Adipose tissue (tissue), 3 donors: Measurements from ENCODE around the gene SYDE2. TPM values are rescaled to one million over a fixed set of nuclear protein-coding genes. Genes with fewer than 3 reads are reported as not detected.
"Not testable (repeated sequence)": the region's sequence is repeated elsewhere in the genome, so short reads cannot be mapped to it uniquely, and the experiment has no call there.

Experiments used
- H3K27ac ChIP-seq: one replicate; pipeline ENCODE4 v1.5.1; 2013; ENCODE audit warnings: low read depth, low read length
- WGBS, 3 donors: extraction: QIAGEN DNeasy Blood & Tissue Kit; methylation state at CpG; one replicate each; pipeline ENCODE4 v1.1.7; 2013; 5-methylcytosine and 5-hydroxymethylcytosine counted together
- polyA plus RNA-seq, 3 donors: library from polyadenylated mRNA; stranded (reverse); fragments of 200-250 nt; gene quantifications; one replicate each; pipeline ENCODE4 v1.2.3, GENCODE V29; 2013
- donor health status: healthy with polysubstance abuse.
- donor health status: Bipolar disorder and iron deficiency.
- donor health status: healthy.

SYDE2 gene
- polyA plus RNA-seq, 3 donors = 0.90 to 1.8 (median 1.1) TPM

DNA sequence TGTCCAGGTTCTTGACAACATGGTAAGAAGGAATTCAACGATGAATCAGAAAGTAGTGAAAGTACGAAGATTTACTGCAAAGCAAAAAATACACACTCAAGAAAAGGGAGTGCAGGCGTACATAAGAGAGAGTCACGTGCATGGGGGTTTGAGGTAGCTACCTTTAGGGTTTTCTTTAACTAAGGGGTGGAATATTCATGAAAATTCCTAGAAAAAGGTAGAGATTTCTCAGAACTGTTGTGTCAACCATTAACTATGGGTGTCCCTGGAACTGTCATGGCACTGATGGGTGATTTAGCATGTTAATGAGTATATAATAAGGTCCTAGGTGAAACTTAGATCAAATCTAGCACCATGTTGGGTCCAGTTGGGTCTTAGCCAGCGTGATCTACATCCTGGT is 22.5 kb upstream of the SYDE2 start:
- 58 to 68% (median 67%) methylated on average over 5 of the region's 5 CpGs for WGBS, 3 donors
- no peak overlapping the region for H3K27ac ChIP-seq

DNA sequence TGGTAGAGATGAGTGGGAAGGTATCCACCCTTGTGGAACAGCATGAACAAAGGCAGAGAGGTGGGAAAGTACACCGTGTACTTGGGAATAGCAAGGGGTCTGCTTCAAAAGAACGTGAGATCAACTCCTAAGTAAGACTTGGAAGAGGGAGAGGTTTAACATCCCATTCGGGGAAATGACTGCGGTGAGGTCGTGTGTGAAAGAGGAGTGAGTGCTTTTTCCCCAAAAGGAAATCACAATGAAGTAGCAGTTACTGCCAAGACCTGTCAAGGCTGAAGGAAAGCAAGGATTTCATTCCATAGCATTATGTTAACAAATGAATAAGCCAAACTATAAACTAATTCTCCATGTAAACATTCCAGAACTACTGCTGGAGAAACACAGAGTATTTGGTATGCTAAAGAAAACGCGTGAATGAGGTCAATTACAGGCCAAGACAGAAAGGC is 20.0 kb upstream of the SYDE2 start:
- H3K27ac ChIP-seq = no peak overlapping the region
- WGBS, 3 donors = 50 to 53% (median 50%) methylated on average over 7 of the region's 7 CpGs

DNA sequence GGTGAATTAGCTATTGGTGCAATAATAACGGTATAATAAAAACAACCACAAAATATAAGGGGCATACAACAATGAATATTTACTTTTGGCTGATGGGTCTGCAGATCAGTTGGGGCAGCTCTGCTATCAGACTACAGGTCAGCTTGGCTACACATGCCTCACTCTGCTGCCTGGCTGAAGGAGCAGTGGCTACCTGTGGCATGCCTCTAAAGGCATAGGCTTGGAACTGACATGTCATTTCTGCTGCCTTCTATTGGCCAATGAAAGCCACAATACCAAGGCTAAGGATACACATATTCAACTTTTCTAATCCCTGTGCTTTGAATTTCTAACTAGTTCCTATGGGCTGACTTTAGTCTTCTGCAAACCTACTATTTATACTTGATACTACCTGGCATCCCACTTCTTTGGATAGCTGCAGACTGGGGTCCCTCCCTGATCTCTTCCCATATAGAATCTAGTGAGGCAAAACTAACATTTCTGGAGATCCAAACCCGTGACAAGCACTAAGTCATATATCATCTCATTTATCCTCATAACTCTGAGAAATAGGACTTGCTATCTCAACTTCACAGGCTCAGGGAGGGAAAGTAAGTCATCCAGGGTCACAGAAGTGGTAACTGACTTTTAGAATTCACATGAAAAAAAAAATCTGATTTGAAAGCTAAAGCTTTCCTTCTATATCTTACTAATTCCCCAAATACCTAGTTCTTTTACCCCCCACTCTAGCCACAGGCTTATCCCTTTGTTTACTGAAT is 19.2 kb upstream of the SYDE2 start:
- H3K27ac ChIP-seq = no peak overlapping the region
- WGBS, 3 donors = 86 to 94% (median 88%) methylated on average over 2 of the region's 2 CpGs

DNA sequence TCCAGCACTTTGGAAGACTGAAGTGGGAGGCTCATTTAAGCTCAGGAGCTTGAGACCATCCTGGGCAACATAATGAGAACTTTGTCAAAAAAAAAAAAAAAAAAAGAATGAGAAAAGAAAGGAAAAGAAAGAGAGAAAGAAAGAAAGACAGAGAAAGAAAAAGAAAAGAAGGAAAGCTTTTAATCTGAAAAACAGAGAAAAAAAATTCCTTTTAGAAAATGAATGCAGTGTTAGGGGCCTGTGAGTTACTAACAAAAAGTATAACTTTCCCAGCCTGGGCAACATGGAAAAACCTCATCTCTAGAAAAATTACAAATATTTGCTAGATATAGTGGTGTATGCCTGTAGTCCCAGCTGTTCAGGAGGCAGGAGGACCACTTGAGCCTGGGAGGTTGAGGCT is 15.9 kb upstream of the SYDE2 start:
- H3K27ac ChIP-seq = no peak overlapping the region

DNA sequence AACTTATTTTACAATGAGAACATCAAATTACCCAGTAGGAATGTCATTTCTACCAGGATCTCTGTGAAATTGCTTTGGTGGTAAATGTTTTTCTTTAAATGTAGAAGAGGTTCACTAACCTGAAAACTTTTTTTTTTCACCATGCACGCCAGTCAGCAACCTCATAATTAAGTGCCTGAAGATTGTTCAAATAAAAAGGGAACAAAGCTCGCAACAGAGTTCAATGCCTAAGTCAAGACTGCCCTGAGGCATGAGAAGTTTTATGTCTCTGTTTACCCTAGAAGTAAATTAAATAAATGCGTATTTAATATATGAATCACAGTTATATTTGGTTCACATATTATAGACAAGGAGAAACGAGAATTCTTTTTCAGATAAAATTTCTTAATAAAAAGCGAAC is 13.8 kb upstream of the SYDE2 start:
- H3K27ac ChIP-seq = no peak overlapping the region
- WGBS, 3 donors = 64 to 90% (median 80%) methylated on average over 5 of the region's 5 CpGs

DNA sequence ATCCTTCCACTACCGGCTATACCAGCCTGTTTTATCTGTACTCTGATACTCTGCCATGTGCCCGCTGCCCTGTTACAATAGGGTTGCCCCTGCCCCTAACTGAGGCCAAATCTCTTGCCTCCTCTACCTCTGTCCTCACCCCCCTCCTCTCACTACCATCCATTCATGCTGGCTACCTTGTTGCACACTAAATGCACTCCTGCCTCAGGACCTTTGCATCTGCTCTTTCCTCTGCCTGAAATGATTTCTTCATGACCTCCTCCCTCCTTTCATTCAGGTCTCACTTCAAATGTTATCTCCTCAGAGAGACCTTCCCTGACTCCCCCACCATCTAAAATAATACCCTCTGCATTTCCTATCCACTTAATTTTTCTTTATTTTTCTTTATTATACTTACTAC is 7.7 kb upstream of the SYDE2 start:
- H3K27ac ChIP-seq = no peak overlapping the region
- 58 to 93% (median 79%) methylated on average over 2 of the region's 2 CpGs for WGBS, 3 donors

DNA sequence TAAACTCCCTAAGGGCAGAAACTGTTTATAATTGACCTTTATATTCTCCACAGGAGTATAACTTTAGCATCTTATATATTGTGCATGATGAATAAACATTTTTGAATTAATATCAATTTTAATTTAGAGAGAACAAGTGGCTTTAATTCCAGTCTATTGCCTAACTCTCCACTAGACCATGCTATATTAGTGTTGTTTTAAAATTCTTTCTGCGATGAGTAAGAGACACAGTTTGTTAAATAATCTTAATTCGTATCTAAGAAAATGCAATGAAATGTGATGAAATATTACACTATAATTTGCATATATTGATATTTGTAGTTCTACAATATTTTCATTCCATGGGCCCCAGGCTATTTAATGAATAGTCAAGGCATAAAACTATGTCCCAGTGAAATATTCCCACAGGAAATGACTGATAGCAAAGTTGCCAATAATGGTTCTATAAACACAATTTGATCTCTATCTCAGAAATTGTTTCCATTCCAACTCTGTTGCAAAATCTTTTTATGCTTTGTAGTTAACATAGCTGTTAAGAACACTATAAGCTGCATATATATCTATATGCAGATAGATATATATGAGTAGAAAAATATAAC is 2.9 kb upstream of the SYDE2 start:
- 81 to 91% (median 89%) methylated on average over 2 of the region's 2 CpGs for WGBS, 3 donors

DNA sequence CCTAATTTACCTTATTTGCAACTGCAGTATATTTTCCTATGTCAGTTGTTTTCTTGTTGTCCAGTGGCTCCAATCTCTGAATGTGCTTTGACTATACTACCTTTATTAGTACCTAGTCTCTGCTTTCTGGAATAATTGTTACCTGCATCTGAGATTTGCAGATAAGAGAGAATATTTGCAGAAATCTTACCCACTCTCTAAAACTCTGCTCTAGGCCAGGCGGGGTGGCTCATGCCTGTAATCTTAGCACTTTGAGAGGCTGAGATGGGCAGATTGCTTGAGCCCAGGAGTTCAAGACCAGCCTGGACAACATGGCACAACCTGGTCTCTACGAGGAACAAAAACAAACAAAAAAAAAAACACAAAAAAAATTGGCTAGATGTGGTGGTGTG is 2.0 kb upstream of the SYDE2 start:
- no peak overlapping the region for H3K27ac ChIP-seq
- 63 to 93% (median 86%) methylated on average over 2 of the region's 2 CpGs for WGBS, 3 donors

More for the DNA sequence above, 2.9 kb upstream of the SYDE2 start:
- H3K27ac ChIP-seq = no peak overlapping the region

DNA sequence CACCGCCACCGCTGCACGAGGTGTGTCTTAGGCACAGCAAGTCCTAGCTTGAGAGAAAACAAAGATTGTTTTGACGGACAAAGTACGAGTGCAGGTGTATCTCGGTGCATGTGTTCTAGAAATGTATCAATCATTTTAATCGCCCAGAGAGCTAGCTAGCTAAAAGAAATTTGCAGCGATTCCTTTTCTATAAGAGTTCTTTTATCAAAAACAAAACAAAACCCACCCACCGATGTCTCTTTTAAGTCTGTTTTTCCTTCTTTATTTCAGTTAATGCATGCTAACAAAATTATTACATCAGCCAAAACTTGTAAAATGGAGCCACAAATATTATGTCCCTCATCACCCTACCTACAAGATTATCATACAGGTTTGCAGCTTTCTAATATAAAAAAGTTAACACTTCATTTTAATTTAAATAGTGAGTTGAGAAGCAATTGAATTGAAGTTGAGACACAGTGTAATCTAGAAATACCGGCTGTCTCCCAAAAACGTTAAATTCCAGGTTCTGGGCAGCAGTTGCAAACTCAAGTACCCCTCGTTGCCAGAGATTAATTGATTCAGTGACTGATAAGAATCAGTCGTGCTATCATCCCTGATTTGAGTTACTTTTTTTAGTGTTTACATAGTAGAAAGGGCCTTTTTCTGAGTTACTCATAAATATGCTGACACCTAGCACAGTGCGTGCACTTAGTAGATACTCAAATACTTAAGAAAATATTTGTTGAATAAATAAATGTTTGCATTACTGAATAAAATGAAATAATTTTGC is 1.5 kb upstream of the SYDE2 start:
- 7 to 21% (median 19%) methylated on average over 14 of the region's 14 CpGs for WGBS, 3 donors
- H3K27ac ChIP-seq = no peak overlapping the region

DNA sequence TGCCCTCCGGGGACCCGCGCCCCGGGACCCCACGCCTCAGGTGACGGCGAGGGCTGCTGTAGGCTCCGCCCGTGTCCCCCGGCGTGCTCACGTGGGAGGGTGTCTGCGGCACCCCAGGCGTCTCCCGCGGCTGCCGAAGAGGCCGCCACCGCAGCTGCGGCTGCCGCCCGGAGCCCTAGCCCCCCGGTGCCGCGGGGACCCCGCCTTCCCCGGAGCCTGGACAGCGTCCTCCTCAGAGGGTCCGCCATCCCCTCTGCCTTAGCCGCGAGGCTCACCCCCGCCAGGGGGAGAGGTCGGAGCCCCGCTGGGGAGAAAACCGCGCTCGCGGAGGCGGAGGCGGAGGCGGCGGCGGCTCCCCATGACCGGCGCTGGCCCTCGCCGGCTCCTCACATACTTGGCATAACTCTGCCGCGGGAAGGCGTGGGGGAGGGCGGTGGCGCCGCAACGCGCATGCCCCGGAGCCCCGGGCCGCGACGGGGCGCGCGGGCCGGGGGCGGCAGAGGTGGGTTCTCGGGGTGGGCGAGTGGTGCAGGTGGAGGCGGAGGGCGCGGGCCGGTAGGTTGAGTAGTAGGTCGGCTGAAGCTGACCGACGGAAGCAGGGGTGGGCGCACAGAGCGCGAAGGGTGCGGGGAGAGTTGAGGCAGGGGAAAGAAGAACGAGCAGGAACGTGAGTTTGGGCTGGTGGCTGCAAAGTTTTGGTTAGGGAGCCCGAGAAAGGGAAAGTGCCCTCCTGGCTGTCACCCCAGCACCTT is 700 bp upstream of the SYDE2 start:
- WGBS, 3 donors = 0 to 1% (median 0%) methylated on average over 73 to 81 of the region's 81 CpGs
- no peak overlapping the region for H3K27ac ChIP-seq

DNA sequence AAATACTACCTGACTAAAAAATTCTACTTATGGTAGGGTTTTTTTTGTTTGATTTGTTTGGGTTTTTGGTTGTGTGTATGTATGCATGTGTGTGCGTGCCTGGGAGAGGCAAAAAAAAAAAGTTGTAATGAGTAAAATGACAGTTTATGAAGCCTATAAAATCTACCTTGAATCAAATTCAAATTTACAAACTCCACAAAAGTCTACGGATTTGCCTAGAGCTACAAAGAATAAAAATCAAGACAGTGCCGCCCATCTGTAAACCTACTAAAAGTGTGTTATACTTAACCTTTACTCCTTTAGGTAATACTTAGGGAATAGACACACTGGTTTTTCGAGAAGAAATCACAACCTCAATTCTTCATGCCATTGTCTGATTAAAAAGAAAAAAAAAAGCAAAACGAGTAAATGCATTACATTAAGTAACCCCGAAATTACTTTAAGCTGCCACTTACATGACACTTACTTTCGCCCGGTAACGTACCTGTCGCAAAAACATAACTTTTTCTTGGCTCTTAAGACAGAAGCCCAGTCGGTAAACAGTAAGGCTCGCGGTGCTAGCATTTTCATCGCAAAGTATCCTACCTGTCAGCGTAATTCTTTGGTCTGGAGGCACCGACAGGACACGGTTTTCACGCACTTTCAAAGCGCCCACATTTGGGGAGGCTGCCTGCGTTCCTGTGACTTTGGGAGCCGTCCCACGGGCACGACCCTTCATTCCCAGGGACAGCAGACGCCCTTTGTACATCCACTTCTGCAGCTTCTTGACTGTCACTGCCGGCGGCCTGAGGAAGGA is 951 bp downstream of the SYDE2 start:
- 4 to 11% (median 9%) methylated on average over 26 of the region's 26 CpGs for WGBS, 3 donors
- H3K27ac ChIP-seq = no peak overlapping the region

DNA sequence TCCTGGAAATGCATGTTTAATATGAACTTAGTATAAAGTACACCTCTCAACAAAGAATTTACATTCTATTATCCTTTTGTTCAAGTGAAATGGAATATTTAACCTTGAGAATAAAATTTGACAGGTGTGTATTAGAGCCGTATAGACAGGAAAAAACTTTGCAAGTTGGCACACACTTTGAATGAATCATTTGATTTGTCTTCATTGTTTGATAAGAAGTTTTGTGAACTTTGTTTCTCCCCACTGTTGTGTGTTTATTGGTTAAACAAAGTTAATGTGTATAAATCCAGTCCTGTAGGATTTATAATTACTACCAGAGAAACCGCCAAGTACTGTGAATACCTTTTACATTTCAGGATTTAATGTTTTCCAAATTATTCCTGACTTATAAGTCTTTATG is 2.0 kb downstream of the SYDE2 start:
- H3K27ac ChIP-seq = no peak overlapping the region
- 22 to 69% (median 54%) methylated on average over 2 of the region's 2 CpGs for WGBS, 3 donors

DNA sequence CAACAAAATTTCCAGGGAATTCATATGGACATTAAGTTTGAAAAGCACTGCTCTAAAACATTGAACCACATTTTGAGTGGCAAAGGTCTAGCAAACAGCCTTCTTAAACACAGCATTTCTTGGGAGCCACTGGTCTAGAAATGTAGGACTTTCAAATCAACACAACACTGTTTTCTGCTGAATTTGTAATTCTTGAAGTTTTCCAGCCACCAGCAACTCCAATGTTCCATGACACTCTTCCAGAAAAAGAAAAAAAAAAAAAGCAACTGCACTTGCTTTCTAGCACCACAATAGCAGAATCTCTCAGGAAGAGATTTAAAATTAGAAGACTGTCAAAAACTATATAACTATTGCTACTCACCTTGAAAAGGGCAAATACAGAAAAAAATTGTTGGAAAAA is 4.5 kb downstream of the SYDE2 start:
- no peak overlapping the region for H3K27ac ChIP-seq

DNA sequence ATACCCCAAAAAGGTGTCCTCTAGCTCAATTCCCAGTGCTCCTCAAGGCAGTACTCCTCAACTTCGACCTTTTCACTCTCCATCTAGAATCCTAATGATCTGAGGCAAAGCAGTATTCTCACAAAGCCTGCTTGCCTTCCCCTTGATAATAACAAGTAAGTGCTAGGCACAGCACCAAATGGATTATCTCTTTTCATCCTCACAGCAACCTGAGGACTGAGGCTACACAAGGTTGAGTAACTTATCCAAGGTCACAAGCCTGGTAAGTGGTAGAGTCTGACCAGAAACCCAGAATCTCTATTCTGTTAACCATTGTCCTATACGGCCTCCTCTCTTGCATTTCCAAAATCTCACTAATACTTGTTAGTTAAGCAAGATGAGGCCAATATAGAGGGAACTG is 5.1 kb downstream of the SYDE2 start:
- WGBS, 3 donors = 40 to 78% (median 65%) methylated on average over 2 of the region's 2 CpGs
- H3K27ac ChIP-seq = no peak overlapping the region

DNA sequence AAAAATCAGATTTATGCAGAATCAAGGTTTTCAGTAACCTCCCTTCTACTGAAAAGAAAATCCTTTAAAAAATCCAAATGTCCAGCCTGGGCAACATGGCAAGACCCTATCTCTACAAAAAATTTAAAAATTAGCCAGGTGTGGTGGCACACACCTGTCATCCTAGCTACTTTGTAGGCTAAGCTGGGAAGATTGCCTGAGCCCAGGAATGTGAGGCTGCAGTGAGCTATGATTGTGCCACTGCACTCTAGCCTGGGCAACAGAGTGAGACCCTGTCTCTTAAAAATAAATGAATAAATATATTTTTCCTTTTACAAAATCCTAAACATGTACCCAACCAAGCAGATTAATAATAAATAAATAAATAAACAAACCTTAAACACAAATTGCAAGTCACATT is 8.7 kb downstream of the SYDE2 start:
- not testable (repeated sequence) for H3K27ac ChIP-seq

DNA sequence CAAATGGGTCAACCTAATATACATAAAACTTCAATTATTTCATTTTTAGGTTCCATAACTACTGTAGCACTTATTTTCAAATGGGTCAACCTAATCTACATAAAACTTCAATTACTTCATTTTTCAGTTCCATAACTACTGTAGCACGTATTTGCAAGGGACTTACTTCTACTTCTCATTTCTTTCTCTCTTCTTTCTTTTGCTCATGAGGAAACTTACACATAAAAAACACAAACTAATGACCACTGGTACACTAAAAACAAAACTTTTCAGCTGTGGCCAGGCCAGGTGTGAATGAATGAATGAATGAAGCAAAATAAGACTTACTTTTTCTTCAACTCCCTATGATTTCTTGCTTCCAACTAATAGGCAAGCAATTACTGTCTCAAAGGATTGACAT is 11.7 kb downstream of the SYDE2 start:
- H3K27ac ChIP-seq = no peak overlapping the region
- WGBS, 3 donors = 64 to 83% (median 73%) methylated on average over 1 of the region's 1 CpG

DNA sequence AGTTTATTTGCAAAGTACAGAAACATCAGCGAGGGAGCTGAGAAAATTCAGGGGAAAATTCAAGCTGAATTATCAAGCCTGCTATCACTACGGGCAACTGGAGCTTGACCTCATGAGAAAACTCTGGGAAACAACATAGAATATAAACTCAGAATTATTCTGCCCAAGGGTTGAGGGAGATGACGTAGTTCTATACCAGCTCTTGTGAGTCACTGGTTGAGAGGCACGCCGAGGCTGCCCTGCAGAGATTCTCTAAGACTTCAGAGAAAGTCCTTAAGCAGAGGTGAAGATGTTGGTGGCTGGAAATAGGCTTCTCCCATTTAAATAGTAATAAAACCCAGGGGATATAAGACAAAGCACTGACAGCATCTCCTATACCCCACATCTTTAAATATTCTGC is 12.3 kb downstream of the SYDE2 start:
- WGBS, 3 donors = 46 to 81% (median 69%) methylated on average over 5 of the region's 5 CpGs
- no peak overlapping the region for H3K27ac ChIP-seq

DNA sequence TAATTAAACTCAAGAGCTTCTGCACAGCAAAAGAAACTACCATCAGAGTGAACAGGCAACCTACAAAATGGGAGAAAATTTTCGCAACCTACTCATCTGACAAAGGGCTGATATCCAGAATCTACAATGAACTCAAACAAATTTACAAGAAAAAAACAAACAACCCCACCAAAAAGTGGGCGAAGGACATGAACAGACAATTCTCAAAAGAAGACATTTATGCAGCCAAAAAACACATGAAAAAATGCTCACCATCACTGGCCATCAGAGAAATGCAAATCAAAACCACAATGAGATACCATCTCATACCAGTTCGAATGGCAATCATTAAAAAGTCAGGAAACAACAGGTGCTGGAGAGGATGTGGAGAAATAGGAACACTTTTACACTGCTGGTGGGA is 13.8 kb downstream of the SYDE2 start:
- WGBS, 3 donors = 30 to 100% (median 58%) methylated on average over 2 of the region's 3 CpGs
- not testable (repeated sequence) for H3K27ac ChIP-seq
